CD4-positive, alpha-beta T cell treated with Interleukin-21 for 1 hour (primary cell): ENCODE results near the gene HCLS1.
"Not testable (repeated sequence)": the region's sequence is repeated elsewhere in the genome, so short reads cannot be mapped to it uniquely, and the experiment has no call there.

Source experiments
- DNase-seq: peaks from one replicate; pipeline ENCODE4 v3.0.0-alpha.2; 2020

Gene HCLS1, protein sequence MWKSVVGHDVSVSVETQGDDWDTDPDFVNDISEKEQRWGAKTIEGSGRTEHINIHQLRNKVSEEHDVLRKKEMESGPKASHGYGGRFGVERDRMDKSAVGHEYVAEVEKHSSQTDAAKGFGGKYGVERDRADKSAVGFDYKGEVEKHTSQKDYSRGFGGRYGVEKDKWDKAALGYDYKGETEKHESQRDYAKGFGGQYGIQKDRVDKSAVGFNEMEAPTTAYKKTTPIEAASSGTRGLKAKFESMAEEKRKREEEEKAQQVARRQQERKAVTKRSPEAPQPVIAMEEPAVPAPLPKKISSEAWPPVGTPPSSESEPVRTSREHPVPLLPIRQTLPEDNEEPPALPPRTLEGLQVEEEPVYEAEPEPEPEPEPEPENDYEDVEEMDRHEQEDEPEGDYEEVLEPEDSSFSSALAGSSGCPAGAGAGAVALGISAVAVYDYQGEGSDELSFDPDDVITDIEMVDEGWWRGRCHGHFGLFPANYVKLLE

GRCh38 chr3:121660356-121661171 is at the start of gene HCLS1:
Gene HCLS1 (minus strand): TSS chr3:121660903. CDS start chr3:121658347, 2,556 bp downstream.
- peak; percentile 82 for DNase-seq

DNA sequence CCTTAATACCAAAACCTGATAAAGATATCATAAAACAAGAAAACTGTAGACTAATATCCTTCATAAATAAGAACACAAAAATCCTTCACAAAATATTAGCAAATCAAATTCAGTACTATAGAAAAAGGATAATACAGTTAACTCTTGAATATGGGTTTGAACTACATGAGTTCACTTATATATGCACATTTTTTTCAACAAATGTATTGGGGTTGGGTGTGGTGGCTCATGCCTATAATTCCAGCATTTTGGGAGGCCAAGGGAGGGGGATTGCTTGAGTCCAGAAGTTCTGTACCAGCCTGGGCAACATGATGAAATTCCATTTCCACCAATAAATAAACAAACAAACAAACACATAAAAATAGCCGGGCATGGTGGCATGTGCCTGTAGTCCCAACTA is 49.6 kb upstream of the HCLS1 start:
- no peak for DNase-seq

DNA sequence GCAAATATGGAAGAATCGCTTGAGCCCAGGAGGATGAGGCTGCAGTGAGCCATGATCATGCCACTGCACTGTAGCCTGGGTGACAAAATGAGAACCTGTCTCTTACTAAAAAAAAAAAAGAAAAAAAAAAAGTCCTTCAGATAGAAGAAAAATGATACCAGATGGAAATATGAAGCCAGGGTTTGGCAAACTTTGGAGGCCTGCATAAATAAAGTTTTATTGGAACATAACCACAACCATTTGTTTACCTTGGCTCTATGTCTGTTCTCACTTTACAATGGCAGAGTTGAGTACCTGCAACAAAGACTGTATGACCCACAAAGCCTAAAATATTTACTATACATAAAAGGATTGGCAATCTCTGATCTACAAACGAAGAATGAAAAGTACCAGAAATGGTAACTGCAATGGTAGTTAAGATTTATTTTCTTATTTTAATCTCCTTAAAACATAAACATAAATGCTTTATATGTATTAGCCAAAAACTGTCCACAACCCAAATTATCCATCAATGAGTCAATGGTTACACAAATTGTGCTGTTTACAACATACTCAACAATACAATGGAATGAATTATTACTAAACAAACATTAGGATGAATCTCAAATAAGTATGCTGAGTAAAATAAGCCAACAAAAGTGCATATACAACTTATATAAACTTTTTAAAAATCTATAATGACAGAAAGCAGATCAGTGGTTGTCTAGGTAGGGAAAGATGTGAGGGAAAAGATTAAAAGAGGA is 47.0 kb upstream of the HCLS1 start:
- no peak for DNase-seq

DNA sequence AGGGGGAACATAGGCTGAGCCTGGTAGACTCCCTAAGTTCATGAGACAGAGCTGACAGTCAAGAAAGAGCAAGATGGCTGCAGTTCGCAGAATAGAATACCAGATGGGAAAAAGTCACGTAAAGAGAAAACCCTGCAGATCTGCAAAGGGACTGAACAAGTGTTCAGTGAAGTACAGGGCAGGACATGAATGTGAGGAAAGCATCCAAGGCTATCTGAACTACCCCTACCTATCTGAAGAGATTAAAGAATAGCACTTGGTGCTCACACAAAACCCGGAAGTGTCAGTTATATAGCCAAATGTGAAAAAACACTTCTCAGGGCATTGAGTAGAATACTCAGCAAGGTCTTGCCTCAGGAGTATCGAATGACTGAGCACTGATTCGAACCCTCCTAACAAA is 44.8 kb upstream of the HCLS1 start:
- no peak for DNase-seq

GRCh38 chr3:121703973-121704372 is 43.3 kb upstream of the HCLS1 start:
- DNase-seq, result no peak

DNA sequence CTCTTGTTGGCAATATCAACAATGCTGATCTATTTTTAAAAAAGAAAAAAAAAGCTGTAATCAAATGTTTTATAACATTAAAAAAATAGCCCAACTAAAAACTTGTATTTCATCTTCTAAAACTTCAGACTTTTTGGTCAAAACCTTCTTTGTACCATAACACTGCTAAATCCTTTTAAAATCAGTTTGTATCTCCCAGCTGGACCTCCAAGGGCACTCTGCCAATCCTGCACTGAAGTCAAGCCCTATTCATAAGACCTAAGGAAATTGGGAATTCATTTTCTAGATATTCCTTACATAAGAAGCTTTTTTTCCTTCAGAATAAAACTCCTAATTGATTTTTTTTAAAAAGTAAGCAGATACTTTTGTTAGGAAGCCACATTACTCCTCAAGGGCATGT is 38.2 kb upstream of the HCLS1 start:
- no peak for DNase-seq

DNA sequence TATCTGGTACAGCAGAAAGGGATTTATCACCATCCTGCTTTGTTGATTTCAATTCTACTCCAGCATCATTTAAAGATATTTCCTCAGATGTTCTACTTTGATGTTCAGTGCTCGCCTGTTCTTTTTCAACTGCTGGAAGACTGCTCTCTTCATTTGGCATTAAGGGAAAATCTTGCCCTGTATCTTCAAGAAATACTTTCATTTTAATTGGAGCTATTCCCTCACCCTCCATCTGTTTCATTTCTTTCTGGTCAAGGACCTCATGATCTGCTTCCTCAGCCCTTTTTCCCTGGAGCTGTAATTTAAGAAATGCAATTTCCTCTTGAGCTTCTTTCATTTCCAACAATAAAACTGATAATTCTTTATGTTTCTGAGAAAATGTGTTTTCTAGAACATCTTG is 37.8 kb upstream of the HCLS1 start:
- no peak for DNase-seq

GRCh38 chr3:121696186-121696585 is 35.5 kb upstream of the HCLS1 start:
- no peak for DNase-seq

DNA sequence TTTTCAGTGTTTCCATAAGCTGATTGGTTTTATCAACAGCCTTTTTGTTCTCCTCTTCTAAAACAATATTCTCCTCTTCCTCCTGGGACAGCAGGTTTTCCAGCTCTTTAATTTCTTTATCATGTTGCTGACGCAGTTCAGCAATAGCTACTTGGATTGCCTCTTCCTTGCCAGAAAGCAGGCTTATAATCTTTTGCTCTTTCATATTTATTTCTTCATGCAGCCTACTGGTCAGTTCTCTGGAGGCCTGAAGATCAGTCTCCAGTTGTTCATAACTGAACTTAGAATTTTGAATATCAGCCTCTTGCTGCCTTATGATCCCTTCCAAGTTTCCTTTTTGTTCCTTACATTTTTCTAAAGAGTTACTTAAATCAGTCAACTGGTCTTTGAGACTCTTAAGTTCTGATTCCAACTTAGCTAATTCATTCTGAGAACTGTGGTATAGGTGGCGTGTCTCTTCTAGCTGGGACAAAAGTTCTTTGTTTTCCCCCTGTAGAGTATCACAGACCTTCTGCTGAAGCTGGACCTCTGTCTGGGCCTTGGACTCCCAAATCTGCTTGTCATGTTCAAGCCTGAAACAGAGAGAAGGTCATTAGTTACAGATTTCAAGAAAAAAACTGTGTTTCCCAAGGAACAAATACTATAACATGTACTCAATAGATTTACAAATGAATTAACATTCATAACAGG is 31.5 kb upstream of the HCLS1 start:
- no peak for DNase-seq

DNA sequence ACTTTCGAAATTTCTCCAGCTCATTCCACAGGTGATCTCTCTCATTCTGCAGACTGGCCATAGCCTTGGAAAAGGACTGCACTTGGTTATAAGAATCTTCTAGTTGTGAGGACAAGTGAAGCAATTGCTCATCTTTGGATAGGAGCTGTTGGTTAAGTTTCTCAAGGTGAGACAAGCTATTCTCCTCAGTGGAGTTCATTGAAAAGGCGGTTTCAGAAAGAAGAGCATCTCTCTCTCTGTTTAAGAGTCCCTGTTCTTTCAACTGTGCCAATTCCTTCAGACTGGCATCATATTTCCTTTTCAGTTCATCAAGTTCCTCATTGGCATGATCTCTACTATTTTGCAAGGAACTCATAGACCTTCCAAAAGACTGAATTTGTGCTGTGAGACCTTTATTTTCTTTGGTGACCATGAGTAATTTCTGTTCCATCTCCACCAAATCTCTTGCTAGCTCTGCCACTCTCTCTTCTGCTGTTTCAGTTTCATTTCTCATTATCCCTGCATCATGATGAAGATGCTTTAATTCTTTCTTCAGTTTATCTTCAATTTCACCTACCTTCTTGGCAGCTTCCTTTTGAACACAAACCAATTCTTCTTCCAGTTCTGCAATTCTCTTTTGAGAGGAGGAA is 30.2 kb upstream of the HCLS1 start:
- no peak for DNase-seq

- DNase-seq, result not testable (repeated sequence)
Observed at GRCh38 chr3:121688747-121689146, 28.0 kb upstream of the HCLS1 start.

DNA sequence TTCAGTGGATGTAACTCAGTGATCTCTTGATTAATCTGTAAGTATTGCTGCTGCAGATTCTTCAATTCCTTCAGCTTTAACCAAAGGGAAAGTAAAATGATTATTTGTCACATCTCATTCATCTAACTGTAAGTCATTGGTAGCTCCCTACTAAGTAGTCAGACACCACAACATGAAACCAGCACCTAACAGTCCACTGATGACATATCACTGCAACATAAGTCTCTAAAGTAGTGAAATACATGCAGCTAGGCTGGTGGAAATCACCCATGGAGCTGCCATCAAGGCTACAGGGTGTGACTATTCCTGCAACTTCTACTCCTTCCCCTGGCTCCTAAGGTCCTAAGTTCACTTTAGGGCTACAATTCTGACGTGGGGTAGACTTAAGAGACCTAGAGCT is 21.1 kb upstream of the HCLS1 start:
- no peak for DNase-seq

DNA sequence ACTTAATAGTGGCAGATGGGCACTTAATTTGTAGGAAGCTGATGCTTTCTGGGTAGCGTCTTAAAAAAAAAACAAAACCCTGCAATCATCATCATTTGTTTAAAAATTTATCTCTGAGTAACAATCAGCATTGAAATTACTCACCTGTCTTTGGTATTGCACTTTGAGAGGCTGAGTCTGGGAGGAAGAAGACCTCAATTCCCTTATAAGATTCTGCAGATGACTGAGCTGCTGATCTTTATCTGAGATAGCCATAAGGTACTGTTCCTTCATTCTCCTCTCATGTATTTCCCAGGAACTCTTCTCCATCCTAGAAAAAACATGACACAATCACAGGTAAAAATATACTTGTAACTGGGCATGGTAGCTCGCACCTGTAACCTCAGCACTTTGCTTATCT is 16.4 kb upstream of the HCLS1 start:
- no peak for DNase-seq

GRCh38 chr3:121670676-121671075 is 10.0 kb upstream of the HCLS1 start:
- no peak for DNase-seq

- DNase-seq, result no peak
Observed at GRCh38 chr3:121667333-121667732, 6.6 kb upstream of the HCLS1 start.

DNA sequence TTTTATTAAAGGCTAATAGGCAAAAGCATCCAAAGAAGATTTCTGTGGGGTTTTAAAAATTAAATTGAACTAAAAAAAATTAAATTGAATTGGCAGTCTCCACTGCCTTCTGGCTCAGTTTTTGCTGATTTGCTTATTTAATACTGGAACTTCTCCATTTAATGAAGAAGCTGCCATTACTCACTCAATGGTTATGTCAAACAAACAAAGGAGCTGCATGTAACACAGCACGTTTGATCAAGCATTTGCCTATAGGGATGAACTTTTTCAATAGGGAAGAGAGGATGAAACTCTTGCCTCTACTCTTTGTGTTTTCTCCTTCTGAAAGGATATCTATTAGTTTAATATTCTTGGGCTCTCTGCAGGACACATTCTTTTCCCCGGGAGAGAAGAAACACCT is 4.8 kb upstream of the HCLS1 start:
- no peak for DNase-seq

DNA sequence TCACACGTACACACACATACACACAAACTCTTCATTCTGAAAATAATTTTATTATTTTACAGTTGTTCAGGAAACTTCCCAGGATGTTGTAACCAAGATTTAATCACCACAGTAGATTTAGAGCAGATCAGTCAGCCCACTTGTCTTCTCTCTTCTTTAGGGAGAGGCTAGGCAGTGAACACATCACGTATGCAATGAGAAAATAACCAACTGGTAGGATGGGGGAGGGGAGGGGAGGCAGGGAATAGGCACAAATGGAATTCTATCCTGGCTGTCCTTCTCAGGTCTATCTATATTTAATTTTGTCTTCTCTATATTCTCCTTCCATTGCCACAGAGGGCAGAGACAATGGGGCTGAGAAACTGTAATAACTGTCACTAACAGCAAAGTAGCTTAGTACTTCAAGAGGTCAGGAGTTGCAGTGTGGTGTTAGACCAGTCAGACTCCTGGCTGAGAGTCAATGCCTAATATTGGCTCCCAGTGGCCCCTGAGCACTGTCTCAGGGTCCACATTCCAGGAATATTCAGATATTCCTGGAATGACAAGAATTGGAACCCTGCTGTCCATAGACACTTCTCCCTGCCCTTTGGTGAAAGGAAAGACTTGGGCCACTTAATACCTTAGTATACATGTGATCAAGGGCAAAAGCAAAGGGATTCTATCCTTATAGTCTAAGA is 2.6 kb upstream of the HCLS1 start:
- DNase-seq, result no peak

- DNase-seq, result no peak
Observed at GRCh38 chr3:121662742-121663141, 2.0 kb upstream of the HCLS1 start.

DNA sequence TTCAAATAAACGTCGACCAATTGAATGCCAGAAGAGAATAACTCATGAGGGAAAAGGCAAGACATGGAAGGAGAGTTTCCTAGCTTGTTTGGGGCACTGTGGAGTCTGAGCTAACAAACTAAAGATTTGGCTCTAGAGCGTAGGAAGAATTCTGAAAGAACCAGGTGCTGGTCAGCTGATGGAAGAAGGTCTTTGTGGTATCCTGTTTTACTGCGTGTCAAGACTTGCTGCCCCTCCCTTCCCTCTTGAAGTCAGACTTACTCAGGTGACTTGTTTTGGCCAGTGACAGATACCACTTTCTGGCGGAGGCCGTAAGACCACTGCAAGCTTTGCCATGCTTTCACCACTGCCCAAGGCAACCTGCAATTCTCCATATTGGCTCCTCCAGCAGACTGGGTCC is 673 bp upstream of the HCLS1 start:
- DNase-seq, result no peak

DNA sequence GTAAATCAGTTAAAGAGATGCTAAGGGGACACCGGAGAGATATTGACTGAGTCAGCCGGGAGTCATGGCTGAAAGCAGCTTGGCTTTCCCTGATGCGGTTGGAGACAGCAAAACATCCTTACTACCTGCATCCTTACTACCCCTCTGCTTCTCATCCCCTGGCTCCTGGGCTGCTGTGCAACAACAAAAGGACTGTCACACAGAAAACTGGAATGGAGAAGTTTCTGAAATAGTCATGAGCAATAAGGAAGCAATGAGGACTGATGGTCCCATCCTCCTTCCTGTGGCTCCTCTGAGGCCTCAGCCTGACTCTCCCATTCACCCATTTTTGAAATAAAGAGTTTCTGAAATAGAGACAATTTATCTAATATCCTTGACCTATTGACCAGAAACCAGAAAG is 1.1 kb downstream of the HCLS1 start:
- no peak for DNase-seq

GRCh38 chr3:121658716-121659435 is 1.8 kb downstream of the HCLS1 start:
- no peak for DNase-seq
